GM12878 (cell line): ENCODE data around the gene SYTL5. TPM values are rescaled to one million over a fixed set of nuclear protein-coding genes. Genes with fewer than 3 reads are reported as not detected.

Source experiments
- ATAC-seq: fragments of 200-7000 bp; cut with Tn5 transposase; 3 replicates; pipeline ENCODE4 v1.9.1; 2020; ENCODE audit warnings: mild to moderate bottlenecking, moderate library complexity
- BruUV-seq: library from RNA; stranded (reverse); fragments of 400-500 nt; replicated peaks from 2 replicates; lab custom pipeline; 2021; lab: Mats Ljungman, UMichigan
- CTCF ChIA-PET: fragments of 300-600 bp; sonication (Branson Sonifier 250); formaldehyde crosslinking; extraction: SDS; loops from one replicate; lab custom pipeline; 2021; ENCODE audit warnings: inconsistent platforms; lab: Yijun Ruan, JAX
- POLR2A ChIA-PET: fragments of 350-600 bp; formaldehyde crosslinking; extraction: SDS; loops from one replicate; lab custom pipeline; 2021; ENCODE audit warnings: inconsistent platforms; lab: Charles Lee
- RAD21 ChIA-PET: fragments of 300-600 bp; sonication (Branson Sonifier 250); formaldehyde crosslinking; loops from one replicate; lab custom pipeline; 2023; ENCODE audit warnings: antibody characterized with exemption; ENCODE audit not compliant: unreplicated experiment; lab: Charles Lee
- SMC1A ChIA-PET: fragments of 300-600 bp; sonication (Branson Sonifier 250); formaldehyde crosslinking; loops from one replicate; lab custom pipeline; 2023; ENCODE audit not compliant: unreplicated experiment, uncharacterized antibody; lab: Charles Lee
- DNase-seq: peaks from one replicate; pipeline ENCODE4 v3.0.0-alpha.2; 2011; ENCODE audit warnings: low read depth, low spot score
- FAIRE-seq: peaks from 3 replicates; lab custom pipeline; 2011; peaks lifted over from hg19 to GRCh38; lab: Jason Lieb, UNC
- H2AFZ ChIP-seq: 2 replicates; pipeline ENCODE4 v1.6.0; 2011; ENCODE audit warnings: low read depth, low read length, control low read depth; ENCODE audit not compliant: control insufficient read depth
- H3K27ac ChIP-seq: 2 replicates; pipeline ENCODE4 v1.5.1; 2011; ENCODE audit warnings: control low read depth; ENCODE audit not compliant: control insufficient read depth, insufficient read depth
- H3K27me3 ChIP-seq, 2 experiments: replicated peaks in 1 of 2; 2 replicates each; pipeline versions ENCODE4 v1.6.0 to v1.6.1; 2011; ENCODE audit warnings: low read length in 1 of 2; ENCODE audit not compliant: control insufficient read depth in 2 of 2, insufficient read depth in 2 of 2
- H3K36me3 ChIP-seq, 2 experiments: 2 replicates each; pipeline ENCODE4 v1.5.1; 2011; ENCODE audit warnings: low read length in 1 of 2; ENCODE audit not compliant: control insufficient read depth in 2 of 2, insufficient read depth in 2 of 2
- H3K4me1 ChIP-seq: 2 replicates; pipeline ENCODE4 v1.6.1; 2011; ENCODE audit warnings: mild to moderate bottlenecking, low read length, moderate library complexity, mixed read lengths; ENCODE audit not compliant: control insufficient read depth, insufficient read depth
- H3K4me2 ChIP-seq: 2 replicates; pipeline ENCODE4 v1.6.0; 2011; ENCODE audit warnings: control low read depth; ENCODE audit not compliant: control insufficient read depth, insufficient read depth
- H3K4me3 ChIP-seq: fragments of 200-600 bp; sonication (generic); 2 replicates; pipeline ENCODE4 v1.5.1; 2016
- H3K79me2 ChIP-seq: 2 replicates; pipeline ENCODE4 v1.6.0; 2011; ENCODE audit warnings: low read length; ENCODE audit not compliant: control insufficient read depth, insufficient read depth
- H3K9ac ChIP-seq: 2 replicates; pipeline ENCODE4 v1.8.0; 2011; ENCODE audit warnings: low read length, control low read depth, mixed read lengths; ENCODE audit not compliant: control insufficient read depth, insufficient read depth
- H3K9me3 ChIP-seq: replicated peaks from 3 replicates; pipeline ENCODE4 v1.5.1; 2011; ENCODE audit warnings: mild to moderate bottlenecking, low read length; ENCODE audit not compliant: control insufficient read depth, insufficient read depth
- H4K20me1 ChIP-seq: 2 replicates; pipeline ENCODE4 v1.6.0; 2011; ENCODE audit not compliant: control insufficient read depth, insufficient read depth
- CBFB ChIP-seq: IDR thresholded peaks from 2 replicates; pipeline ENCODE4 v1.6.1; 2016; ENCODE audit warnings: antibody characterized with exemption, low read depth
- CBX5 ChIP-seq: sonication (generic); IDR thresholded peaks from 2 replicates; pipeline ENCODE4 v1.6.1; 2016; ENCODE audit warnings: low read depth, moderate library complexity, mild to moderate bottlenecking, inconsistent platforms
- HDAC2 ChIP-seq: fragments of 200-600 bp; sonication (generic); IDR thresholded peaks from 2 replicates; pipeline ENCODE4 v1.6.1; 2017
- KLF5 ChIP-seq: fragments of 450-650 bp; IDR thresholded peaks from 2 replicates; pipeline ENCODE4 v1.6.1; 2014; ENCODE audit warnings: mild to moderate bottlenecking; ENCODE audit not compliant: partially characterized antibody
- MLLT1 ChIP-seq: fragments of 450-650 bp; IDR thresholded peaks from 2 replicates; pipeline ENCODE4 v1.6.1; 2016; ENCODE audit warnings: mild to moderate bottlenecking
- NBN ChIP-seq: fragments of 450-650 bp; IDR thresholded peaks from 2 replicates; pipeline ENCODE4 v1.6.1; 2016
- NR2C1 ChIP-seq: fragments of 450-650 bp; IDR thresholded peaks from 2 replicates; pipeline ENCODE4 v1.6.1; 2017; ENCODE audit warnings: antibody characterized with exemption, mild to moderate bottlenecking, moderate library complexity
- NRF1 ChIP-seq: conservative IDR thresholded peaks from 2 replicates; pipeline ENCODE4 v1.6.1; 2011; ENCODE audit warnings: mild to moderate bottlenecking, low read depth, low read length, improper control_type of control experiment
- PML ChIP-seq: IDR thresholded peaks from 2 replicates; pipeline ENCODE4 v1.6.1; 2012; ENCODE audit warnings: low read length, inconsistent platforms
- RELB ChIP-seq: fragments of 450-650 bp; IDR thresholded peaks from 2 replicates; pipeline ENCODE4 v1.6.1; 2017; ENCODE audit warnings: low read depth, mild to moderate bottlenecking, moderate library complexity
- SPI1 ChIP-seq: IDR thresholded peaks from 2 replicates; pipeline ENCODE4 v1.6.1; 2011; ENCODE audit warnings: low read depth, mild to moderate bottlenecking, low read length, moderate library complexity, borderline replicate concordance; ENCODE audit not compliant: insufficient read depth
- TCF3 ChIP-seq: IDR thresholded peaks from 2 replicates; pipeline ENCODE4 v1.6.1; 2012; ENCODE audit warnings: low read depth, mild to moderate bottlenecking, low read length, borderline replicate concordance; ENCODE audit not compliant: insufficient read depth
- USF2 ChIP-seq: IDR thresholded peaks from 2 replicates; pipeline ENCODE4 v1.6.1; 2011; ENCODE audit warnings: low read depth, low read length, improper control_type of control experiment, borderline replicate concordance
- WGBS: methylation state at CpG from one replicate; pipeline ENCODE4 v1.1.6; 2016; ENCODE audit warnings: low lambda C conversion rate; ENCODE audit not compliant: insufficient replicate concordance, insufficient coverage; ENCODE audit errors: missing lambda C conversion rate; 5-methylcytosine and 5-hydroxymethylcytosine counted together
- in situ Hi-C: fragments of 300-500 bp; cut with MboI; formaldehyde crosslinking; loops from 9 replicates; pipeline ENCODE4 v1.14.3; 2018; ENCODE audit warnings: mixed read lengths
- intact Hi-C: fragments of 100-400 bp; cut with micrococcal nuclease; formaldehyde crosslinking; loops from one replicate; pipeline ENCODE4 v1.14.2; 2022; ENCODE audit not compliant: unreplicated experiment
- polyA plus RNA-seq, 11 experiments: library from polyadenylated mRNA; depleted of rRNA in 4 of 11; unstranded in 6 of 11; stranded (reverse) in 5 of 11; fragments of >200 nt; fragmentation: Nextera tagmentation in 4 of 11; fragmentation: Illumina TruSeq in 1 of 11; extraction: Ambion mirVana in 4 of 11; extraction: Trizol in 1 of 11; gene quantifications; 1 replicate in 1 of 11; 2 replicates in 10 of 11; pipeline versions ENCODE4 v1.2.1 to v1.2.3, GENCODE V29; 2011 to 2016; ENCODE audit warnings: inconsistent platforms in 2 of 11, missing spikeins in 2 of 11, low read depth in 1 of 11
- total RNA-seq, 4 experiments: library from RNA; depleted of rRNA in 3 of 4; stranded (reverse); fragments of >200 nt in 3 of 4; fragmentation: Illumina TruSeq in 1 of 4; extraction: Trizol in 1 of 4; gene quantifications; 2 replicates each; pipeline versions ENCODE4 v1.2.1 to v1.2.3, GENCODE V29; 2013 to 2021
- TF ChIP-seq, protein P1 (sequence below): fragments of 450-650 bp; IDR thresholded peaks from 2 replicates; pipeline ENCODE4 v1.6.1; 2017; ENCODE audit warnings: mild to moderate bottlenecking

SYTL5 gene
- total and polyA plus RNA-seq, 10 of the 15 experiments (the other 5 are each of a cell fraction or from before 2014, with no cell fraction given), result 0.01 to 0.20 (median 0.04) TPM; not detected in 3

- 24% methylated on average over 4 of the region's 4 CpGs for WGBS
- DNase-seq, result no peak
- no peak for TF ChIP-seq CBFB
- no peak for TF ChIP-seq NR2C1
- TF ChIP-seq TCF3, result no peak
- no peak for TF ChIP-seq NBN
- TF ChIP-seq PML, result no peak
- no peak for TF ChIP-seq RELB
- TF ChIP-seq USF2, result no peak
- no peak for TF ChIP-seq MLLT1
- no peak for TF ChIP-seq NRF1
- no peak for TF ChIP-seq SPI1
- TF ChIP-seq HDAC2, result no peak
- no peak for TF ChIP-seq KLF5
- TF ChIP-seq, protein P1, sequence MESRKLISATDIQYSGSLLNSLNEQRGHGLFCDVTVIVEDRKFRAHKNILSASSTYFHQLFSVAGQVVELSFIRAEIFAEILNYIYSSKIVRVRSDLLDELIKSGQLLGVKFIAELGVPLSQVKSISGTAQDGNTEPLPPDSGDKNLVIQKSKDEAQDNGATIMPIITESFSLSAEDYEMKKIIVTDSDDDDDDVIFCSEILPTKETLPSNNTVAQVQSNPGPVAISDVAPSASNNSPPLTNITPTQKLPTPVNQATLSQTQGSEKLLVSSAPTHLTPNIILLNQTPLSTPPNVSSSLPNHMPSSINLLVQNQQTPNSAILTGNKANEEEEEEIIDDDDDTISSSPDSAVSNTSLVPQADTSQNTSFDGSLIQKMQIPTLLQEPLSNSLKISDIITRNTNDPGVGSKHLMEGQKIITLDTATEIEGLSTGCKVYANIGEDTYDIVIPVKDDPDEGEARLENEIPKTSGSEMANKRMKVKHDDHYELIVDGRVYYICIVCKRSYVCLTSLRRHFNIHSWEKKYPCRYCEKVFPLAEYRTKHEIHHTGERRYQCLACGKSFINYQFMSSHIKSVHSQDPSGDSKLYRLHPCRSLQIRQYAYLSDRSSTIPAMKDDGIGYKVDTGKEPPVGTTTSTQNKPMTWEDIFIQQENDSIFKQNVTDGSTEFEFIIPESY, result no peak
- TF ChIP-seq CBX5, result no peak
- POLR2A ChIA-PET, result no interaction called here
- Histone ChIP-seq H3K9ac (no peak overlapping the region), H3K4me1 (no peaks in the 10 kb centered on the region), H3K9me3 (no peaks in the 10 kb centered on the region; the same call in 2 of the 3 replicates), H3K27me3 (no peaks in the 10 kb centered on the region), H3K79me2 (no peaks in the 10 kb centered on the region), H2AFZ (no peak overlapping the region), H3K4me3 (no peak overlapping the region), H3K4me2 (no peak overlapping the region), H3K27ac (no peak overlapping the region), H3K36me3 (no peaks in the 10 kb centered on the region), H4K20me1 (no peaks in the 10 kb centered on the region)
- BruUV-seq, result no TSS peak
- SMC1A ChIA-PET, result interaction anchor here (0.6 kb wide), 1 partner anchor 14 kb away, joined by 3 read pairs; no protein-coding TSS in a partner anchor
- in situ Hi-C loops, result no loop called here
- CTCF ChIA-PET, result interaction anchor here (0.6 kb wide), 1 partner anchor 78 kb away, joined by 3 read pairs; no protein-coding TSS in a partner anchor
- ATAC-seq, result no peak
- FAIRE-seq, result no peak
- RAD21 ChIA-PET, result no interaction called here
- intact Hi-C loops, result no loop called here
Observed at GRCh38 chrX:38095971-38096529, 89.7 kb downstream of the SYTL5 start.
